GM12874 (cell line): ENCODE measurements around the gene KLHL22.

Experiments used
- CTCF ChIP-seq: IDR thresholded peaks from 2 replicates; pipeline ENCODE4 v1.5.1; 2011; ENCODE audit warnings: low read depth, mild to moderate bottlenecking, control low read depth, low read length, moderate library complexity; ENCODE audit not compliant: insufficient read depth

Gene KLHL22

GRCh38 chr22:20475115-20475436, 20.5 kb downstream of the KLHL22 start:
- no peak for TF ChIP-seq CTCF

DNA sequence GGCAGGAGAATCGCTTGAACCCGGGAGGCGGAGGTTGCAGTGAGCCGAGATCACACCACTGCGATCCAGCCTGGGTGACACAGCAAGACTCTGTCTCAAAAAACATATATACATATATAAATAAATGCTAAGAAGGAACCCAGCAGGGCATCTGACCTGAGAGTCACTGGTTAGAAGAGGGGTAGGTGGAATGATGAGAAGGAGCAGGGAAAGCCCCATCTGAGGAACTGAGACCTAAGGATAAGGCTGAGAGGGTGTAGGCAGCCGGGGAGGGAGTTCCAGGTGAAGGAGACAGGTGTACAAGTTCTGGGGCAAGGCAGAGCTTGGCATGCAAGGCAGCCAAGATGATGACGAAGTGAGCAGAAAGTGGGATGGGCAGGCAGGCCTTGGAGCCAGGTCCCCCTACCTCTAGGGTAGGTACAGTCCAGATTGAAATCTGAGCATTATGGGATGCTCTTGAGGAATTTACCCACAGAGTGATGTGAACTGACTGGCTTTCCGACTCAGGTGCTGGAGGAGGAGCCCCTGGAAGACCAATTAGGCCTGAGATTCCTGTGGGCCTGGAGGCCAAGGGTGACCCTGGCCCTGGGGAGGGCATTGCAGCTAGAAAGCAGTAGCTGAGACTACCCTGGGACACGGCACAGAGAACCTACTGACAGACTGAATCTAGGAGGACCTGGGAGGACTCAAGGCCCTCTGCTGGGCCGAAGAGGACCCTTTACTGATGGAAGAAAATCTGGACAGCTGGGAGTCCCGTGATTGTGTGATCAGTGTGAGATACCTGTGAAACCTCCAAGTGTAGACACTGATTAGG, 22.8 kb downstream of the KLHL22 start:
- TF ChIP-seq CTCF: no peak

GRCh38 chr22:20471126-20471833, 24.3 kb downstream of the KLHL22 start:
- no peak for TF ChIP-seq CTCF

GRCh38 chr22:20469110-20469868, 26.3 kb downstream of the KLHL22 start:
- TF ChIP-seq CTCF: no peak

- TF ChIP-seq CTCF: no peak
Measured at GRCh38 chr22:20466659-20467379, 28.8 kb downstream of the KLHL22 start.

DNA sequence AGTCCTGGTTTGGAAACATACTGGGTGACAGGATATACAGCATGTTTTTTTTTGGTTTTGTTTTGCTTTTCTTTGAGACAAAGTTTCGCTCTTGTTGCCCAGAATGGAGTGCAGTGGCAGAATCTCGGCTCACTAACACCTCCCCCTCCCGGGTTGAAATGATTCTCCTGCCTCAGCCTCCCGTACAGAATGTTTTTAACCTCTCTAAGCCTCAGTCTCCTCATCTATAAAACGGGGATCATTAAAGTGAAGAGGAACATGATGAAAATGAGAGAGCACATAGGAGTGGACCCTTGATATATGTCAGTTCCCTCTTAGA, 29.9 kb downstream of the KLHL22 start:
- TF ChIP-seq CTCF: no peak
